NCI-H2081 (cell line): ENCODE measurements around the gene VKORC1L1.
A peak's percentile ranks its signal among the peaks of the same experiment; 100 is the strongest.
"Not testable (repeated sequence)": the region's sequence is repeated elsewhere in the genome, so short reads cannot be mapped to it uniquely, and the experiment has no call there.

Experiments used
- DNase-seq, 2 experiments: peaks; one replicate each; lab custom pipeline; 2025; lab: John Stamatoyannopoulos, UW

The VKORC1L1 gene

GRCh38 chr7:65978891-65979582 lies 106.2 kb downstream of the VKORC1L1 start:
- no peak for DNase-seq

GRCh38 chr7:65979583-65980477 lies 107.0 kb downstream of the VKORC1L1 start:
- no peak for DNase-seq

GRCh38 chr7:65980478-65981250 lies 107.8 kb downstream of the VKORC1L1 start:
- no peak for DNase-seq

GRCh38 chr7:65981965-65982792 lies 109.3 kb downstream of the VKORC1L1 start, which contains the start of gene GUSB:
Gene GUSB (minus strand): TSS chr7:65982213. CDS start chr7:65982183, 30 bp downstream.
- DNase-seq = peak; percentile 94 to 95

GRCh38 chr7:65983965-65984658 lies 111.2 kb downstream of the VKORC1L1 start:
- no peak for DNase-seq

GRCh38 chr7:65988084-65988483 lies 115.2 kb downstream of the VKORC1L1 start:
- no peak for DNase-seq

GRCh38 chr7:65988503-65988902 lies 115.6 kb downstream of the VKORC1L1 start:
- DNase-seq = not testable (repeated sequence)

- no peak for DNase-seq
These were observed 116.8 kb downstream of the VKORC1L1 start for GRCh38 chr7:65989694-65990080.

GRCh38 chr7:65991829-65992228 lies 119.0 kb downstream of the VKORC1L1 start:
- not testable (repeated sequence) for DNase-seq

GRCh38 chr7:65992526-65992925 lies 119.7 kb downstream of the VKORC1L1 start:
- DNase-seq = no peak

GRCh38 chr7:65994984-65995383 lies 122.1 kb downstream of the VKORC1L1 start:
- DNase-seq = not testable (repeated sequence)

- DNase-seq = not testable (repeated sequence)
These were observed 128.0 kb downstream of the VKORC1L1 start for GRCh38 chr7:66000823-66001417.

- not testable (repeated sequence) for DNase-seq
These were observed 132.3 kb downstream of the VKORC1L1 start for GRCh38 chr7:66005115-66005671.

- no peak for DNase-seq
These were observed 134.4 kb downstream of the VKORC1L1 start for GRCh38 chr7:66007232-66007631.
